K562 (cell line): ENCODE results near the gene FOXO4. TPM values are rescaled to one million over a fixed set of nuclear protein-coding genes. Genes with fewer than 3 reads are reported as not detected.
A peak's percentile ranks its signal among the peaks of the same experiment; 100 is the strongest.

ENCODE experiments used
- ATAC-seq: fragments of 200-7000 bp; cut with Tn5 transposase; 3 replicates; pipeline ENCODE4 v1.9.1; 2020; ENCODE audit warnings: moderate library complexity
- Bru-seq: library from RNA; stranded (reverse); fragments of 400-500 nt; gene quantifications from one replicate; lab custom pipeline; 2021; lab: Mats Ljungman, UMichigan
- BruChase-seq, 2 experiments: library from RNA; stranded (reverse); fragments of 400-500 nt; gene quantifications; one replicate each; lab custom pipeline; 2021; lab: Mats Ljungman, UMichigan
- BruUV-seq: library from RNA; stranded (reverse); fragments of 400-500 nt; replicated peaks from 2 replicates; lab custom pipeline; 2021; lab: Mats Ljungman, UMichigan
- CTCF ChIA-PET: fragments of 300-600 bp; formaldehyde crosslinking; extraction: SDS; loops from one replicate; lab custom pipeline; 2021; ENCODE audit warnings: low intra/inter-chr PET ratio; lab: Yijun Ruan, JAX
- POLR2A ChIA-PET: fragments of 300-600, 350-650 bp; sonication (Branson Sonifier 250); formaldehyde crosslinking; extraction: SDS; loops from one replicate; lab custom pipeline; 2021; ENCODE audit warnings: antibody characterized with exemption, inconsistent platforms; lab: Yijun Ruan, JAX
- DNase-seq, 4 experiments: peaks; one replicate each; pipeline versions ENCODE4 v3.0.0 to v3.0.0-alpha.2; 2011 to 2018; ENCODE audit warnings: low spot score in 3 of 4, mixed read lengths in 3 of 4; ENCODE audit errors: extremely low read depth in 1 of 4
- FAIRE-seq: peaks from 2 replicates; lab custom pipeline; 2011; peaks lifted over from hg19 to GRCh38; lab: Jason Lieb, UNC
- H2AFZ ChIP-seq: 2 replicates; pipeline ENCODE4 v1.6.0; 2011; ENCODE audit warnings: low read depth, low read length, control low read depth, inconsistent platforms
- H3K27ac ChIP-seq: fragments of 200-600 bp; 3 replicates; pipeline ENCODE4 v1.8.0; 2011; ENCODE audit warnings: low read depth, mild to moderate bottlenecking, control low read depth, inconsistent platforms, low read length, moderate library complexity, mixed read lengths; ENCODE audit errors: extremely low read depth
- H3K27me3 ChIP-seq, 2 experiments: fragments of 300-600 bp in 1 of 2; 2 replicates in 1 of 2; 3 replicates in 1 of 2; pipeline versions ENCODE4 v1.6.0 to v1.8.0; 2011; ENCODE audit warnings: inconsistent platforms in 2 of 2, low read length in 2 of 2, mild to moderate bottlenecking in 1 of 2, mixed read lengths in 1 of 2, moderate library complexity in 1 of 2; ENCODE audit not compliant: control insufficient read depth in 2 of 2, insufficient read depth in 2 of 2
- H3K36me3 ChIP-seq: fragments of 300-600 bp; 3 replicates; pipeline ENCODE4 v1.8.0; 2011; ENCODE audit warnings: mild to moderate bottlenecking, low read length, inconsistent platforms; ENCODE audit not compliant: control insufficient read depth, insufficient read depth
- H3K4me1 ChIP-seq, 2 experiments: fragments of 200-600 bp in 1 of 2; replicated peaks in 1 of 2; 2 replicates in 1 of 2; 3 replicates in 1 of 2; pipeline versions ENCODE4 v1.5.1 to v1.8.0; 2011; ENCODE audit warnings: inconsistent platforms in 2 of 2, low read length in 2 of 2, mild to moderate bottlenecking in 1 of 2, mixed read lengths in 1 of 2, moderate library complexity in 1 of 2; ENCODE audit not compliant: control insufficient read depth in 2 of 2, insufficient read depth in 2 of 2
- H3K4me2 ChIP-seq: 2 replicates; pipeline ENCODE4 v1.6.1; 2011; ENCODE audit warnings: low read length, control low read depth, inconsistent platforms, mixed read lengths; ENCODE audit not compliant: insufficient read depth
- H3K4me3 ChIP-seq: fragments of 200-600 bp; sonication (generic), shearing (Covaris generic); 2 replicates; pipeline ENCODE4 v1.5.1; 2016; ENCODE audit warnings: control low read depth, inconsistent platforms
- H3K79me2 ChIP-seq: fragments of 200-600 bp; 3 replicates; pipeline ENCODE4 v1.8.0; 2011; ENCODE audit warnings: low read length, inconsistent platforms; ENCODE audit not compliant: control insufficient read depth, insufficient read depth
- H3K9ac ChIP-seq, 2 experiments: 2 replicates each; pipeline versions ENCODE4 v1.6.0 to v1.6.1; 2011; ENCODE audit warnings: low read depth in 2 of 2, low read length in 2 of 2, control low read depth in 1 of 2, inconsistent platforms in 1 of 2, mild to moderate bottlenecking in 1 of 2, mixed read lengths in 1 of 2; ENCODE audit not compliant: insufficient read depth in 1 of 2
- H3K9me1 ChIP-seq: one replicate; pipeline ENCODE4 v1.6.0; 2011; ENCODE audit warnings: inconsistent platforms, mild to moderate bottlenecking, low read length, moderate library complexity; ENCODE audit not compliant: control insufficient read depth, insufficient read depth
- H3K9me3 ChIP-seq: replicated peaks from 2 replicates; pipeline ENCODE4 v1.5.1; 2011; ENCODE audit warnings: low read depth, low read length, inconsistent platforms; ENCODE audit not compliant: control insufficient read depth, insufficient read depth
- H4K20me1 ChIP-seq: replicated peaks from 2 replicates; pipeline ENCODE4 v1.6.1; 2011; ENCODE audit warnings: low read length, inconsistent platforms, mixed read lengths; ENCODE audit not compliant: control insufficient read depth, insufficient read depth
- CREM ChIP-seq: IDR thresholded peaks from 2 replicates; pipeline ENCODE4 v1.6.1; 2014; ENCODE audit warnings: antibody characterized with exemption, low read depth
- GTF2E2 ChIP-seq: fragments of 200-800 bp; sonication (Bioruptor generic); IDR thresholded peaks from 2 replicates; pipeline ENCODE4 v1.6.1; 2016; ENCODE audit warnings: missing genetic modification characterization, missing compliant biosample characterization
- HCFC1 ChIP-seq: IDR thresholded peaks from 2 replicates; pipeline ENCODE4 v1.6.1; 2012; ENCODE audit warnings: low read depth, low read length, improper control_type of control experiment
- L3MBTL2 ChIP-seq: fragments of 450-650 bp; IDR thresholded peaks from 2 replicates; pipeline ENCODE4 v1.6.1; 2016; ENCODE audit warnings: mild to moderate bottlenecking, moderate library complexity
- TBP ChIP-seq: optimal IDR thresholded peaks from 2 replicates; pipeline ENCODE3; 2011; ENCODE audit warnings: low read depth, low read length, improper control_type of control experiment
- YY1 ChIP-seq, 3 experiments: IDR thresholded peaks; 2 replicates each; pipeline ENCODE4 v1.6.1; 2011; ENCODE audit warnings: low read length in 2 of 3, mild to moderate bottlenecking in 2 of 3, moderate library complexity in 2 of 3, borderline replicate concordance in 1 of 3, control low read depth in 1 of 3, low read depth in 1 of 3; ENCODE audit not compliant: insufficient read depth in 3 of 3, insufficient replicate concordance in 2 of 3, control insufficient read depth in 1 of 3, insufficient read length in 1 of 3; ENCODE audit errors: extremely low read depth in 1 of 3
- ZBTB9 ChIP-seq: fragments of 450-650 bp; formaldehyde crosslinking; IDR thresholded peaks from 2 replicates; pipeline ENCODE4 v1.4.0; 2020; ENCODE audit warnings: mild to moderate bottlenecking, moderate library complexity
- ZNF143 ChIP-seq: sonication (generic); formaldehyde crosslinking; IDR thresholded peaks from 2 replicates; pipeline ENCODE4 v1.9.0; 2022; ENCODE audit warnings: mild to moderate bottlenecking, missing genetic modification reagents
- ZNF253 ChIP-seq: fragments of 250-450 bp; sonication (Bioruptor Pico); conservative IDR thresholded peaks from 2 replicates; pipeline ENCODE4 v1.6.1; 2021; ENCODE audit warnings: mild to moderate bottlenecking
- ZNF274 ChIP-seq: IDR thresholded peaks from 2 replicates; pipeline ENCODE4 v1.6.1; 2011; ENCODE audit warnings: low read depth, mild to moderate bottlenecking, low read length, moderate library complexity, borderline replicate concordance
- ZNF551 ChIP-seq: fragments of 250-450 bp; sonication (Bioruptor Pico); IDR thresholded peaks from 2 replicates; pipeline ENCODE4 v1.5.0; 2021; ENCODE audit warnings: mild to moderate bottlenecking, moderate library complexity
- ZNF76 ChIP-seq: fragments of 250-450 bp; sonication (Bioruptor Pico); IDR thresholded peaks from 2 replicates; pipeline ENCODE4 v1.4.0; 2020; ENCODE audit warnings: mild to moderate bottlenecking, moderate library complexity, borderline replicate concordance
- WGBS: fragments of 100-300 bp; shearing (Covaris generic); methylation state at CpG from one replicate; pipeline ENCODE4 v1.1.6; 2016; ENCODE audit warnings: low coverage, mixed read lengths; ENCODE audit not compliant: insufficient coverage; ENCODE audit errors: missing lambda C conversion rate; 5-methylcytosine and 5-hydroxymethylcytosine counted together
- in situ Hi-C: fragments of 300-500 bp; cut with MboI; formaldehyde crosslinking; loops from 4 replicates; pipeline ENCODE4 v1.15.0; 2018; ENCODE audit warnings: inconsistent platforms, mixed read lengths
- intact Hi-C: fragments of 100-400 bp; cut with micrococcal nuclease; formaldehyde crosslinking; loops from 2 replicates; pipeline ENCODE4 v1.14.2; 2022
- long read RNA-seq, 3 experiments: library from polyadenylated mRNA in 2 of 3; library from RNA in 1 of 3; unstranded in 2 of 3; stranded (forward) in 1 of 3; transcript quantifications; one replicate each; pipeline ENCODE4 v2.0.0, GENCODE V29; 2019 to 2022
- polyA minus RNA-seq, 3 experiments: library from RNA; depleted of rRNA, polyadenylated mRNA; stranded (reverse); fragments of >200 nt; gene quantifications; 2 replicates each; pipeline ENCODE4 v1.2.3, GENCODE V29; 2011
- polyA plus RNA-seq, 8 experiments: library from polyadenylated mRNA; depleted of rRNA in 4 of 8; stranded (reverse) in 5 of 8; unstranded in 3 of 8; fragments of >200 nt; fragmentation: Nextera tagmentation in 2 of 8; fragmentation: Illumina TruSeq in 1 of 8; extraction: Ambion mirVana in 2 of 8; extraction: Trizol in 1 of 8; gene quantifications; 2 replicates each; pipeline versions ENCODE4 v1.2.1 to v1.2.3, GENCODE V29; 2011 to 2014; ENCODE audit warnings: inconsistent platforms in 1 of 8, missing spikeins in 1 of 8
- total RNA-seq, 7 experiments: library from RNA; depleted of rRNA in 6 of 7; stranded (reverse); fragments of >200 nt in 6 of 7; fragmentation: Illumina TruSeq in 2 of 7; extraction: Trizol in 2 of 7; gene quantifications; 2 replicates each; pipeline versions ENCODE4 v1.2.1 to v1.2.3, GENCODE V29; 2011 to 2021; ENCODE audit warnings: low replicate concordance in 1 of 7
- TF ChIP-seq, protein P1 (sequence below): fragments of 450-650 bp; conservative IDR thresholded peaks from 2 replicates; pipeline ENCODE4 v1.6.1; 2016; ENCODE audit warnings: missing genetic modification characterization, low read depth, mild to moderate bottlenecking, control low read depth, missing compliant biosample characterization

Gene FOXO4, protein sequence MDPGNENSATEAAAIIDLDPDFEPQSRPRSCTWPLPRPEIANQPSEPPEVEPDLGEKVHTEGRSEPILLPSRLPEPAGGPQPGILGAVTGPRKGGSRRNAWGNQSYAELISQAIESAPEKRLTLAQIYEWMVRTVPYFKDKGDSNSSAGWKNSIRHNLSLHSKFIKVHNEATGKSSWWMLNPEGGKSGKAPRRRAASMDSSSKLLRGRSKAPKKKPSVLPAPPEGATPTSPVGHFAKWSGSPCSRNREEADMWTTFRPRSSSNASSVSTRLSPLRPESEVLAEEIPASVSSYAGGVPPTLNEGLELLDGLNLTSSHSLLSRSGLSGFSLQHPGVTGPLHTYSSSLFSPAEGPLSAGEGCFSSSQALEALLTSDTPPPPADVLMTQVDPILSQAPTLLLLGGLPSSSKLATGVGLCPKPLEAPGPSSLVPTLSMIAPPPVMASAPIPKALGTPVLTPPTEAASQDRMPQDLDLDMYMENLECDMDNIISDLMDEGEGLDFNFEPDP
- total RNA-seq (2011; cell fraction: chromatin; rRNA removed; ENCODE audit: low replicate concordance) = 3.0 and 4.6 TPM in 2 replicates
- 2.6 and 3.7 TPM in 2 replicates for total RNA-seq (2011; cell fraction: nucleolus; rRNA removed)
- 3.4 and 4.9 TPM in 2 replicates for total RNA-seq (2011; cell fraction: nucleoplasm; rRNA removed)
- total RNA-seq (2014; rRNA removed) (11.5 and 12.8 TPM in 2 replicates), total RNA-seq (2014; rRNA removed; fragmentation: Illumina TruSeq; extraction: Trizol) (7.6 and 8.7 TPM in 2 replicates), total RNA-seq (2015; rRNA removed; fragmentation: Illumina TruSeq; extraction: Trizol) (6.4 and 8.5 TPM in 2 replicates), total RNA-seq (2021) (23.6 and 26.6 TPM in 2 replicates), polyA plus RNA-seq (2011; rRNA removed) (5.7 and 6.0 TPM in 2 replicates), polyA plus RNA-seq (2014; fragmentation: Illumina TruSeq; extraction: Trizol) (18.5 and 19.1 TPM in 2 replicates), polyA plus RNA-seq (2014; fragmentation: Nextera tagmentation; extraction: Ambion mirVana) (under 1 TPM; 0.13 to 0.14 TPM), polyA plus RNA-seq (2014; rRNA removed) (11.0 and 12.8 TPM in 2 replicates), polyA minus RNA-seq (2011; rRNA and poly(A)+ RNA removed) (2.8 TPM in 2 replicates), Bru-seq, nascent RNA (percentile 58 among the genes with signal in this experiment), BruChase-seq, experiment 1, labeled RNA remaining after a 2-hour chase (percentile 58 among the genes with signal in this experiment), BruChase-seq, experiment 2, labeled RNA remaining after a 6-hour chase (percentile 62 among the genes with signal in this experiment)
- 8.8 and 15.6 TPM in 2 replicates for polyA plus RNA-seq (2011; cell fraction: cytosol; rRNA removed)
- 4.5 and 8.3 TPM in 2 replicates for polyA plus RNA-seq (2011; cell fraction: nucleus; rRNA removed)
- 11.1 and 14.8 TPM in 2 replicates for polyA plus RNA-seq (2012)
- polyA minus RNA-seq (2011; cell fraction: cytosol; rRNA and poly(A)+ RNA removed) = 5.7 and 7.5 TPM in 2 replicates
- polyA minus RNA-seq (2011; cell fraction: nucleus; rRNA and poly(A)+ RNA removed) = 1.1 and 1.9 TPM in 2 replicates
- long read RNA-seq, experiment 1, partial matches to known transcripts = 3 of 10 reads
- long read RNA-seq, experiment 1, other reads (novel, unspliced or antisense) = 3 of 10 reads
- long read RNA-seq, experiment 2, partial matches to known transcripts = 9 of 13 reads
- long read RNA-seq, experiment 2, other reads (novel, unspliced or antisense) = 0 of 13 reads
- long read RNA-seq, experiment 3 = 0 reads

- POLR2A ChIA-PET = no interaction called here
- H3K27ac ChIP-seq = peak within 1 kb of the TSS; percentile 67
- DNase-seq (peak; percentile 80 to 93 (median 86)), FAIRE-seq (peak; percentile 90), ATAC-seq (peak; percentile 90)
- CTCF ChIA-PET = interaction anchor here (1.0 kb wide), 1 partner anchor 84 kb away, joined by 3 read pairs; no protein-coding TSS in a partner anchor
- H2AFZ ChIP-seq = peak within 1 kb of the TSS; percentile 96
- no peaks in the 10 kb centered on the region for H3K9me1 ChIP-seq
- no peaks in the 10 kb centered on the region for H3K36me3 ChIP-seq
- in situ Hi-C loops (loop anchor here (5.0 kb wide), 1 partner anchor 82 kb away; no protein-coding TSS in a partner anchor), intact Hi-C loops (no loop called here)
- peak within 1 kb of the TSS; percentile 94 for H3K4me2 ChIP-seq
- H3K9me3 ChIP-seq = no peaks in the 10 kb centered on the region
- peaks cover 16 to 24% of the 10 kb centered on the region in 2 experiments; a peak in 4 of 5 replicates for H3K4me1 ChIP-seq
- WGBS = 0% methylated on average over 4 of the region's 29 CpGs
- H3K9ac ChIP-seq = peak within 1 kb of the TSS; percentile 73 to 95
- H4K20me1 ChIP-seq = no peaks in the 10 kb centered on the region
- peaks cover 11% of the 10 kb centered on the region for H3K79me2 ChIP-seq
- no TSS peak for BruUV-seq
- H3K27me3 ChIP-seq = no peaks in the 10 kb centered on the region
- H3K4me3 ChIP-seq = peak within 1 kb of the TSS; percentile 59
- TF ChIP-seq ZNF253 (CRISPR knock-in tag) (no peak), ZNF76 (CRISPR knock-in tag) (no peak), ZNF551 (CRISPR knock-in tag) (no peak), GTF2E2 (tag) (no peak), CREM (peak; percentile 20; the same call in 1 of the 2 replicates), L3MBTL2 (peak; percentile 58), HCFC1 (peak; percentile 89), ZNF143 (peak; percentile 84), ZNF274 (no peak), YY1 (IDR thresholded peaks at IDR 0.05; ENCODE audit: borderline replicate concordance in 1 of 3, control insufficient read depth in 1 of 3, extremely low read depth in 1 of 3, insufficient read depth in 3 of 3, insufficient read length in 1 of 3, insufficient replicate concordance in 2 of 3, low read depth in 1 of 3, low read length in 2 of 3) (peak in 2 of 3 experiments; percentile 10 to 15), TBP (peak; percentile 39), ZBTB9 (no peak)
- TF ChIP-seq, protein P1, sequence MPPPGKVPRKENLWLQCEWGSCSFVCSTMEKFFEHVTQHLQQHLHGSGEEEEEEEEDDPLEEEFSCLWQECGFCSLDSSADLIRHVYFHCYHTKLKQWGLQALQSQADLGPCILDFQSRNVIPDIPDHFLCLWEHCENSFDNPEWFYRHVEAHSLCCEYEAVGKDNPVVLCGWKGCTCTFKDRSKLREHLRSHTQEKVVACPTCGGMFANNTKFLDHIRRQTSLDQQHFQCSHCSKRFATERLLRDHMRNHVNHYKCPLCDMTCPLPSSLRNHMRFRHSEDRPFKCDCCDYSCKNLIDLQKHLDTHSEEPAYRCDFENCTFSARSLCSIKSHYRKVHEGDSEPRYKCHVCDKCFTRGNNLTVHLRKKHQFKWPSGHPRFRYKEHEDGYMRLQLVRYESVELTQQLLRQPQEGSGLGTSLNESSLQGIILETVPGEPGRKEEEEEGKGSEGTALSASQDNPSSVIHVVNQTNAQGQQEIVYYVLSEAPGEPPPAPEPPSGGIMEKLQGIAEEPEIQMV (tag) = 0 out of 2 replicates have a peak, but pooled peaks have one; percentile 34
These were observed at the start of gene FOXO4 for GRCh38 chrX:71095555-71095980. Gene FOXO4, plus strand, starts transcription at chrX:71095851. Its CDS starts 678 bp downstream, at chrX:71096529.
